SK-N-SH (cell line): ENCODE data around the gene CD300C. TPM values are rescaled to one million over a fixed set of nuclear protein-coding genes. Genes with fewer than 3 reads are reported as not detected.
A peak's percentile ranks its signal among the peaks of the same experiment; 100 is the strongest.

Experiments used
- CTCF ChIA-PET: fragments of 300-600, 350-600 bp; formaldehyde crosslinking; extraction: SDS; loops from one replicate; lab custom pipeline; 2021; lab: Yijun Ruan, JAX
- POLR2A ChIA-PET: fragments of 350-600 bp; sonication (Branson Sonifier 250); formaldehyde crosslinking; extraction: SDS; loops from one replicate; lab custom pipeline; 2020; ENCODE audit warnings: antibody characterized with exemption, inconsistent platforms; lab: Yijun Ruan, JAX
- DNase-seq: peaks from one replicate; pipeline ENCODE4 v3.0.0; 2012
- H2AFZ ChIP-seq: fragments of 200-600 bp; sonication (generic); 2 replicates; pipeline ENCODE4 v1.8.1; 2016; ENCODE audit warnings: antibody characterized with exemption, mild to moderate bottlenecking, low read depth
- H3F3A ChIP-seq: fragments of 200-600 bp; sonication (generic); replicated peaks from 2 replicates; pipeline ENCODE3; 2016; ENCODE audit warnings: antibody characterized with exemption, mild to moderate bottlenecking; ENCODE audit not compliant: insufficient read depth
- H3K27ac ChIP-seq, 2 experiments: fragments of 200-500 bp in 1 of 2; fragments of 200-600 bp in 1 of 2; sonication (Bioruptor generic) in 1 of 2; sonication (generic), shearing (Covaris generic) in 1 of 2; 2 replicates each; pipeline versions ENCODE4 v1.5.1 to v1.6.1; 2014 to 2016; ENCODE audit warnings: low read depth in 2 of 2, inconsistent platforms in 1 of 2, low read length in 1 of 2, mild to moderate bottlenecking in 1 of 2, mixed read lengths in 1 of 2
- H3K27me3 ChIP-seq: fragments of 200-600 bp; sonication (generic), shearing (Covaris generic); 2 replicates; pipeline ENCODE4 v1.6.1; 2016; ENCODE audit warnings: mixed run types; ENCODE audit not compliant: insufficient read depth
- H3K36me3 ChIP-seq, 2 experiments: fragments of 200-500 bp in 1 of 2; fragments of 200-600 bp in 1 of 2; sonication (Bioruptor generic) in 1 of 2; sonication (generic) in 1 of 2; replicated peaks in 1 of 2; 2 replicates each; pipeline versions ENCODE3 to v1.5.1; 2014 to 2016; ENCODE audit warnings: low read length in 1 of 2, mild to moderate bottlenecking in 1 of 2; ENCODE audit not compliant: insufficient read depth in 2 of 2, control insufficient read depth in 1 of 2
- H3K4me1 ChIP-seq, 2 experiments: fragments of 200-500 bp in 1 of 2; fragments of 200-600 bp in 1 of 2; sonication (Bioruptor generic) in 1 of 2; sonication (generic), shearing (Covaris generic) in 1 of 2; 2 replicates each; pipeline versions ENCODE4 v1.5.1 to v1.6.1; 2014 to 2016; ENCODE audit warnings: low read depth in 1 of 2, low read length in 1 of 2, mixed run types in 1 of 2; ENCODE audit not compliant: insufficient read depth in 2 of 2, control insufficient read depth in 1 of 2
- H3K4me2 ChIP-seq: fragments of 200-600 bp; sonication (generic), shearing (Covaris generic); 2 replicates; pipeline ENCODE4 v1.6.1; 2017; ENCODE audit warnings: mixed run types
- H3K4me3 ChIP-seq, 2 experiments: fragments of 200-500 bp in 1 of 2; fragments of 200-600 bp in 1 of 2; sonication (Bioruptor generic) in 1 of 2; sonication (generic), shearing (Covaris generic) in 1 of 2; 2 replicates each; pipeline versions ENCODE4 v1.5.1 to v1.8.1; 2014 to 2016; ENCODE audit warnings: low read depth in 2 of 2, inconsistent platforms in 1 of 2, low read length in 1 of 2, mild to moderate bottlenecking in 1 of 2, mixed read lengths in 1 of 2, moderate library complexity in 1 of 2
- H3K79me2 ChIP-seq: fragments of 200-600 bp; sonication (generic); 2 replicates; pipeline ENCODE4 v1.8.1; 2017; ENCODE audit warnings: mild to moderate bottlenecking; ENCODE audit not compliant: insufficient read depth
- H3K9ac ChIP-seq: fragments of 200-600 bp; sonication (generic); 2 replicates; pipeline ENCODE4 v1.6.1; 2017; ENCODE audit warnings: mixed run types
- H3K9me2 ChIP-seq: fragments of 200-600 bp; sonication (generic); 2 replicates; pipeline ENCODE4 v1.6.1; 2017; ENCODE audit warnings: mixed run types
- H3K9me3 ChIP-seq: fragments of 200-600 bp; sonication (generic); 2 replicates; pipeline ENCODE4 v1.6.1; 2017; ENCODE audit warnings: mixed run types, mild to moderate bottlenecking, moderate library complexity
- H4K20me1 ChIP-seq: fragments of 200-600 bp; sonication (generic); 2 replicates; pipeline ENCODE4 v1.6.1; 2017; ENCODE audit warnings: mild to moderate bottlenecking, mixed run types; ENCODE audit not compliant: insufficient read depth
- CHD2 ChIP-seq: fragments of 150-350 bp; IDR thresholded peaks from 2 replicates; pipeline ENCODE4 v1.6.1; 2018; ENCODE audit warnings: low read length; ENCODE audit not compliant: partially characterized antibody
- CTCF ChIP-seq: fragments of 200-600 bp; sonication (generic); IDR thresholded peaks from 2 replicates; pipeline ENCODE4 v1.6.1; 2017; ENCODE audit warnings: antibody characterized with exemption, mild to moderate bottlenecking, moderate library complexity
- GATA2 ChIP-seq: sonication (generic); formaldehyde crosslinking; IDR thresholded peaks from 2 replicates; pipeline ENCODE4 v1.5.0; 2020; ENCODE audit warnings: mild to moderate bottlenecking, missing genetic modification reagents
- IRF3 ChIP-seq: fragments of 150-350 bp; IDR thresholded peaks from 2 replicates; pipeline ENCODE4 v1.6.1; 2016; ENCODE audit warnings: mild to moderate bottlenecking, low read depth, low read length
- JUND ChIP-seq: IDR thresholded peaks from 2 replicates; pipeline ENCODE4 v1.4.0; 2012
- NFIC ChIP-seq: IDR thresholded peaks from 2 replicates; pipeline ENCODE4 v1.4.0; 2012; ENCODE audit warnings: borderline replicate concordance
- PBX3 ChIP-seq: IDR thresholded peaks from 2 replicates; pipeline ENCODE4; 2012
- POLR2AphosphoS5 ChIP-seq: IDR thresholded peaks from 2 replicates; pipeline ENCODE4 v1.6.1; 2012; ENCODE audit warnings: low read depth, low read length
- RAD21 ChIP-seq: IDR thresholded peaks from 2 replicates; pipeline ENCODE4 v1.6.1; 2012; ENCODE audit warnings: mild to moderate bottlenecking, low read length
- RFX5 ChIP-seq: IDR thresholded peaks from 2 replicates; pipeline ENCODE4 v1.6.1; 2012; ENCODE audit warnings: mild to moderate bottlenecking, improper control_type of control experiment, low read length
- SMC3 ChIP-seq: IDR thresholded peaks from 2 replicates; pipeline ENCODE4 v1.6.1; 2012; ENCODE audit warnings: low read depth, low read length, improper control_type of control experiment
- TAF1 ChIP-seq: IDR thresholded peaks from 2 replicates; pipeline ENCODE4 v1.6.1; 2012; ENCODE audit warnings: low read depth, mild to moderate bottlenecking, low read length, moderate library complexity, borderline replicate concordance
- TCF12 ChIP-seq: IDR thresholded peaks from 2 replicates; pipeline ENCODE4 v1.4.0; 2012
- TEAD4 ChIP-seq: IDR thresholded peaks from 2 replicates; pipeline ENCODE4 v1.4.0; 2012; ENCODE audit warnings: mild to moderate bottlenecking, borderline replicate concordance; ENCODE audit not compliant: insufficient read depth
- WGBS: methylation state at CpG from one replicate; pipeline ENCODE4 v1.1.6; 2017; ENCODE audit warnings: low lambda C conversion rate; 5-methylcytosine and 5-hydroxymethylcytosine counted together
- polyA plus RNA-seq, 3 experiments: library from polyadenylated mRNA; depleted of rRNA; stranded (reverse); fragments of >200 nt; gene quantifications; 2 replicates each; pipeline ENCODE4 v1.2.3, GENCODE V29; 2012

The CD300C gene
- polyA plus RNA-seq, 1 of the 3 experiments (the other 2 are of a cell fraction): not detected

GRCh38 chr17:74524653-74525464 is 21.1 kb downstream of the CD300C start:
- Histone ChIP-seq H3K9me3 (no peaks in the 10 kb centered on the region), H3F3A (no peaks in the 10 kb centered on the region), H2AFZ (no peak overlapping the region), H3K36me3 (no peaks in the 10 kb centered on the region), H3K4me2 (no peak overlapping the region), H3K4me1 (no peaks in the 10 kb centered on the region), H3K27me3 (no peaks in the 10 kb centered on the region), H3K27ac (no peak overlapping the region), H3K79me2 (no peaks in the 10 kb centered on the region), H3K4me3 (no peak overlapping the region), H4K20me1 (no peaks in the 10 kb centered on the region), H3K9me2 (no peaks in the 10 kb centered on the region), H3K9ac (no peak overlapping the region)
- peak; percentile 9 for DNase-seq
- POLR2A ChIA-PET: no interaction called here
- no peak for TF ChIP-seq IRF3
- TF ChIP-seq JUND: no peak
- no peak for TF ChIP-seq RAD21
- no peak for TF ChIP-seq RFX5
- TF ChIP-seq GATA2 (CRISPR knock-in tag): no peak
- TF ChIP-seq CHD2: no peak
- TF ChIP-seq CTCF: no peak
- TF ChIP-seq NFIC: no peak
- TF ChIP-seq SMC3: no peak
- no peak for TF ChIP-seq TCF12
- TF ChIP-seq POLR2AphosphoS5: no peak
- no peak for TF ChIP-seq TAF1
- TF ChIP-seq TEAD4: no peak
- CTCF ChIA-PET: interaction anchor here (0.5 to 0.8 kb wide), 2 partner anchors 42 to 1687 kb away, joined by 3 read pairs; no protein-coding TSS in a partner anchor
- 9% methylated on average over 11 of the region's 11 CpGs for WGBS

GRCh38 chr17:74523308-74523707 is 22.6 kb downstream of the CD300C start:
- no peak overlapping the region for H3K9ac ChIP-seq
- H3K27me3 ChIP-seq: no peaks in the 10 kb centered on the region
- H4K20me1 ChIP-seq: no peaks in the 10 kb centered on the region
- no peaks in the 10 kb centered on the region for H3K79me2 ChIP-seq
- H3K9me2 ChIP-seq: no peaks in the 10 kb centered on the region
- POLR2A ChIA-PET: no interaction called here
- H3F3A ChIP-seq: no peaks in the 10 kb centered on the region
- CTCF ChIA-PET: interaction anchor here (0.9 to 1.9 kb wide), 3 partner anchors 11 to 66 kb away, joined by 3 to 5 read pairs (median 4); no protein-coding TSS in a partner anchor
- WGBS: 4% methylated on average over 2 of the region's 3 CpGs
- H3K27ac ChIP-seq: no peak overlapping the region
- no peaks in the 10 kb centered on the region for H3K36me3 ChIP-seq
- no peak for DNase-seq
- TF ChIP-seq POLR2AphosphoS5 (no peak), PBX3 (no peak)
- H3K4me3 ChIP-seq: no peak overlapping the region
- no peak overlapping the region for H3K4me2 ChIP-seq
- no peak overlapping the region for H2AFZ ChIP-seq
- H3K4me1 ChIP-seq: no peaks in the 10 kb centered on the region
- no peaks in the 10 kb centered on the region for H3K9me3 ChIP-seq
